Muscle layer of colon (tissue), 2 donors: Measurements from ENCODE around the gene PRMT1.

ENCODE experiments used
- H3K27ac ChIP-seq: one replicate; pipeline ENCODE4 v1.7.0; 2013; ENCODE audit warnings: low read depth, mild to moderate bottlenecking, low read length, moderate library complexity
- H3K27me3 ChIP-seq, 2 donors: one replicate each; pipeline ENCODE4 v1.7.0; 2013; ENCODE audit warnings: low read length in 2 of 2, mild to moderate bottlenecking in 2 of 2; ENCODE audit not compliant: insufficient read depth in 2 of 2, control insufficient read depth in 1 of 2
- H3K36me3 ChIP-seq: one replicate; pipeline ENCODE4 v1.7.0; 2013; ENCODE audit warnings: mild to moderate bottlenecking, low read length; ENCODE audit not compliant: insufficient read depth
- H3K4me1 ChIP-seq: one replicate; pipeline ENCODE4 v1.7.0; 2013; ENCODE audit warnings: mild to moderate bottlenecking, low read length; ENCODE audit not compliant: insufficient read depth
- H3K4me3 ChIP-seq, 2 donors: one replicate each; pipeline ENCODE4 v1.7.0; 2013; ENCODE audit warnings: low read length in 2 of 2, low read depth in 1 of 2, mild to moderate bottlenecking in 1 of 2, moderate library complexity in 1 of 2
- H3K9ac ChIP-seq: one replicate; pipeline ENCODE4 v1.7.0; 2013; ENCODE audit warnings: low read length
- H3K9me3 ChIP-seq: one replicate; pipeline ENCODE4 v1.7.0; 2013; ENCODE audit warnings: mild to moderate bottlenecking, low read length
- donor health status: abdominal sarcoma.
- donor health status: Adenocarcinoma of cecum.

Gene PRMT1

DNA sequence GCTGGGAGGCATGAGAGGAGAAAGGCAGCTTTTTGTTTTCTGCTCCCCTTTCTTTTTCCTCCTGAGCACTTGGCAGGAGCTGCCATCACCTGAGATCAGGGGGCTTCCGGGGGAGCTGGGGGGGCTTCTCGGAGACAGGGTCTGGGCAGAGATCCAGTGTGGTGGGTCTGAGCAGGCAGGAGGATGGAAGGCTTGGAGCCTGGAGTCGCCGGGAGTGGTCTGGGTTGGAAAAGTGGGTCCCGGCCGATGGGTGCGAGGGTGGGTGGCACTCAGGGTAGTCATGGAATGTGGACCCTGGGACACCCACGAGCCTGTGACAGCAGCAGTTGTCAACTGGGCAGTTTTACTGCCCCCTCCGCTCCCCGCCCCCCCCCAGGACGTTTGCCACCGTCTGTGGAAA is 10.1 kb downstream of the PRMT1 start:
- no peaks in the 10 kb centered on the region for H3K9me3 ChIP-seq
- no peak overlapping the region for H3K9ac ChIP-seq
- H3K36me3 ChIP-seq: peaks cover 46% of the 10 kb centered on the region
- no peak overlapping the region for H3K4me3 ChIP-seq
- H3K27me3 ChIP-seq: peaks cover 22 to 40% of the 10 kb centered on the region in 2 donors
- H3K27ac ChIP-seq: no peak overlapping the region
- peaks cover 20% of the 10 kb centered on the region for H3K4me1 ChIP-seq

DNA sequence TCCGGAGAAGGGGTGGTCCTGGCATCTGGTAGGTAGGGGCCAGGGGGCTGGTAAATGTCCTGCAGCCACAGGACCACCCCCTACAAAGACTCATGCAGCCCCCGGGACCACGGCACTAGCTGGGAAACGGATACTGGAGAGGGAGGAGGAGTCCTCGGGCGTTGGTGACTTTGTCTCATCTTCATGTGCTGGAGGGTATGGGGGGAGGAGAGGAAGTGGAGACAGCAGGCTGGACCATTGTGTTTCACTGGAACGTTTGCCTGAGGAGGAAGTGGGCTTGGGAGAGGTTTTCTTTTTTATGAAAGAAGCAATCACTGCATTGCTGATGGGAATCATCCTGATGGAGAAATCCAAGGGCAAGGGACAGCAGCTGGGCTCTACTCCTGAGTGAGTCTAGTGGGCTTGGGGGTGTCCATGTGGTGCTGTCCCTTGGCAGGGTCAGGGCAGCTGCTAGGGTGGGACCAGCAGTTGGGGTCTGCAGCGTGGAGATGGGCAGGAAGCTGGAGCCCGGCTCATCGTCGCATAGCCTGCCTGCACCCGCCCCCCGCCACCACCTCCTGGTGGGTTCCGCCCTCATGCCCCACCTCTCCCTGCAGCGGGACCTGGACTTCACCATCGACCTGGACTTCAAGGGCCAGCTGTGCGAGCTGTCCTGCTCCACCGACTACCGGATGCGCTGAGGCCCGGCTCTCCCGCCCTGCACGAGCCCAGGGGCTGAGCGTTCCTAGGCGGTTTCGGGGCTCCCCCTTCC is 10.7 kb downstream of the PRMT1 start:
- Histone ChIP-seq H3K27ac (no peak overlapping the region), H3K4me3 (no peak overlapping the region), H3K36me3 (peaks cover 40% of the 10 kb centered on the region), H3K27me3 (peaks cover 24 to 42% of the 10 kb centered on the region in 2 donors), H3K9ac (no peak overlapping the region), H3K9me3 (no peaks in the 10 kb centered on the region), H3K4me1 (peaks cover 20% of the 10 kb centered on the region)

DNA sequence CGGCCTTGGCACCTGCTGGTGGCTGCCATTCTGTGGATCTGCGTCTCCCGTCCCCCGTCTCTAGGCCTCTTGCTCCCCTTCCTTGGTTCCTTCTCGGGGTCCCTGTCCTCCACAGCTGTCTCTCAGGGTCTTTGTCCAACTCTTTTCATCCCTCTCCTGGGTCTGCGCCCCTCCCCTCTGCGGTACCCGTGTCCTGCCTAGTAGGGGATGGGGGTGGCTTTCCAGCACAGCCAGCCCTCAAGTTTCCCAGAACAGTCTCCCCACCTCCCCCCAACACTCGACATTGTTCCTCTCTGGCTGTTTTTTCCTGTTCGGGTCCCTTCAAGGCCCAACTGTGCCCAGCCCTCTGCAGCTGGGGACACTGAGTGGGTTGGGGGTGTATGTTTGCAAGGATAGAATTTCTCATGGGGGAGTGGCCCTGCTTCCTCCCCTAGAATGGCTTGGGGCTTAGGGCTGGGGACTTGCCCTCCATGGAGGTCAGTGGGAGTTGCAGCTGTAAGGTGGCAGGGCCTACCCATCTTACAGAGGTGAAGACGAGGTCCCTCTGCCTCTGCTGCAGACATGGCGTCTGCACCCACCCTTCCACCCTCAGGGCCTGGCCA is 11.6 kb downstream of the PRMT1 start:
- no peak overlapping the region for H3K27ac ChIP-seq
- H3K9ac ChIP-seq: no peak overlapping the region
- H3K4me3 ChIP-seq: no peak overlapping the region
- peaks cover 24 to 42% of the 10 kb centered on the region in 2 donors for H3K27me3 ChIP-seq
- peaks cover 34% of the 10 kb centered on the region for H3K36me3 ChIP-seq
- peaks cover 20% of the 10 kb centered on the region for H3K4me1 ChIP-seq
- no peaks in the 10 kb centered on the region for H3K9me3 ChIP-seq

DNA sequence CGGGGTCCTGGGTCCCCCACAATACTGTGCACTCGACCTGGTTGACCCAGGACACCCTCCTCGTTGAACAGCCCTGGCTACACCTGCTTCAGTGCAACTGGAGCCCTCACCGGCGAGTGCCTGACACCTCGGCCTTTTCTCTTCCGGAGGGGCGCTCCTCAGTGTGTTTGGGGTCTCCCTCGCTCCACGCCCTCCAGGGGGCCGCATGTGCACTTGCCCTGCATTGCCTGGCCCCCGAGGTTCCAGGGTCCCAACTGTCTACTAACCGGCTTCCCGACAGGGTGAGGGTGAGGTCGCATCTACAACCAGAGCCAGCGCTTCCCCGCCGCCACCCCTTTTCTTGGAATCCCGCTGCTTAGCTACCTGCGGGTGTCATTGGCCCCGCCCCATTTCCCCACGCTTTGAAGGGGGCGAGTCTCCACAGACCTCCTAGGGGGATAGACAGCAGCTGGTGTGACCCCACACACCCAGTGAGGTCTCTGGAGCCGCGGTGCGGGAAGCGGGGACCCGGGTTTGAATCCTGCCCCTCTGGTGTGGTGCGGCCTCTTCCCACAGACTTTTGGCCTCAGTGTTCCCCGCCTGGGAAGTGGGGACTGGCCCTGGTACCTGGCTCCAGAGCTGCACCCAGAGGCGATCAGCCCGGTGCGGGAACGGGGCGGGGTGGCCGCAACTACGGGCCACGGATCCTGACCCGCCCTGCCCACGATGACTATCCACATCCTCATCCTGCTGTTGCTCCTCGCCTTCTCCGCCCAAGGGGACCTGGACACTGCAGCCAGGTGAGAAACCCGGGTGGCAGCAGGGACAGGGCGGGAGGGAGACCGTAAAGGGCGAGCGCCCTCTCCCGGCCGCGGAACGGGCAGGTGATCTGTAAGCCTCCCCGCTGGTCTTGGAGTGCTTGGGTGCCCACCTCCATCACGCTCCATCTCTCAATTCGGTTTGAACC is 12.3 kb downstream of the PRMT1 start, which contains the start of gene ADM5:
ADM5 (plus strand) TSS at position 462 of the 946 bp plus-strand sequence; CDS start at position 706, 244 bp downstream.
- no peak within 1 kb of the TSS for H3K9ac ChIP-seq
- H3K4me3 ChIP-seq: peak within 1 kb of the TSS; percentile 27 to 68
- H3K27me3 ChIP-seq: peaks cover 24 to 42% of the 10 kb centered on the region in 2 donors
- H3K36me3 ChIP-seq: peaks cover 26% of the 10 kb centered on the region
- H3K9me3 ChIP-seq: no peaks in the 10 kb centered on the region
- no peak within 1 kb of the TSS for H3K27ac ChIP-seq
- peaks cover 20% of the 10 kb centered on the region for H3K4me1 ChIP-seq

DNA sequence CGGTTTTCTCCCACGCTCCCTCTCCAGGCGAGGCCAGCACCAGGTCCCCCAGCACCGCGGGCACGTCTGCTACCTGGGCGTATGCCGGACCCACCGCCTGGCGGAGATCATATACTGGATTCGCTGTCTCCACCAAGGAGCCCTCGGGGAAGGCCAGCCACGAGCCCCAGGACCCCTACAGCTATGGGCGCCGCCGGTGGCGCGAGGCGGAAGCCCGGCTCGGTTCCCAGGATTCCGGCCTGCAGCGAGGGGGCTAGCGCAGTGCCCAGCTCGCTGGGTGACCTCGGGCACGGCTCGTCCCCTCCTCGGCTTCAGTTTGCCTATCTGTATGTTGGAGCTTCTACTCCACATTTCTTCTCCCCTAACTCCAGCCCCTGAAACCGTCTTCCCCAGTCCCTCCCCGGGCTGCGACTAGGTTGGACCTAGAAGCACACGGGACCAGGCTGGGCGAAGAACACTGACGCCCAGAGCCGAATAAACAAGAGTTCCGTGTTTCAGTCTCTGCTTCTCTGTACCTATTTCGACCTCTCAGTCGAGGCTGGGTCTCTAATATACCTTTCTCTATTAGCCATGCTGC is 13.1 kb downstream of the PRMT1 start:
- Histone ChIP-seq H3K27ac (no peak overlapping the region), H3K27me3 (peaks cover 24 to 42% of the 10 kb centered on the region in 2 donors), H3K9me3 (no peaks in the 10 kb centered on the region), H3K4me1 (peaks cover 20% of the 10 kb centered on the region), H3K36me3 (peaks cover 18% of the 10 kb centered on the region), H3K9ac (no peak overlapping the region), H3K4me3 (peak overlapping the region; percentile 27 to 68)

DNA sequence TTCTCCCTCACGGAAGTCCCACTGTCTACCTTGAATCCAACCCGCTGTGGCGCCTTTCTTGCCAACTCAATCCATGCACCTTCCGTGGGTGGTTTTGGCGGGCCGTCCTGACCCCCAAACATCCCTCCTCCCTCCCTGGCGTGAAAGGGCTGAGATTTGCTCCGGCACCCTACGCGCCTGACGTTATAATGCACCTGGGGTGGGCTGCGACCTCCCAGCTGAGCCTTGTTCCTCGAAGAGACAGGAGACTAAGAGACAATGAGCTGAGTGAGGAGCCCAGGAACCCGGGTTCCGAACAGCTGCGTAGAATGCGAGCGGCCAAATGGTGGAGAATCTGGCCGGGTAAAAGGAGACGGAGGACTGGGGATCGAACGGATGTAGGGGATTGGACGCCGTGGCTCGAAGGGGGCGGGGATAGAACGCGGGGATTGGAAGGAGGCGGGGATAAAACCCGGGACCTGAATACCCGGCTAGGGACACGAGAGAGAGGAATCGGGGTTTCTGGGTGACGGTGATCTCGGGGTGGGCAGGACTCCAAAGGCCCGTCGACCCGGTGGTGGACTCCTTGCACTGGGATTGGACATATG is 13.7 kb downstream of the PRMT1 start, which contains the start of gene CPT1C:
CPT1C (plus strand) TSS at position 461 of the 587 bp plus-strand sequence. CDS start 1,137 bp downstream, outside the sequence.
- H3K27ac ChIP-seq: no peak within 1 kb of the TSS
- no peak within 1 kb of the TSS for H3K9ac ChIP-seq
- peaks cover 20% of the 10 kb centered on the region for H3K4me1 ChIP-seq
- no peaks in the 10 kb centered on the region for H3K9me3 ChIP-seq
- H3K27me3 ChIP-seq: peaks cover 24 to 39% of the 10 kb centered on the region in 2 donors
- peak within 1 kb of the TSS; percentile 27 to 68 for H3K4me3 ChIP-seq
- peaks cover 12% of the 10 kb centered on the region for H3K36me3 ChIP-seq

DNA sequence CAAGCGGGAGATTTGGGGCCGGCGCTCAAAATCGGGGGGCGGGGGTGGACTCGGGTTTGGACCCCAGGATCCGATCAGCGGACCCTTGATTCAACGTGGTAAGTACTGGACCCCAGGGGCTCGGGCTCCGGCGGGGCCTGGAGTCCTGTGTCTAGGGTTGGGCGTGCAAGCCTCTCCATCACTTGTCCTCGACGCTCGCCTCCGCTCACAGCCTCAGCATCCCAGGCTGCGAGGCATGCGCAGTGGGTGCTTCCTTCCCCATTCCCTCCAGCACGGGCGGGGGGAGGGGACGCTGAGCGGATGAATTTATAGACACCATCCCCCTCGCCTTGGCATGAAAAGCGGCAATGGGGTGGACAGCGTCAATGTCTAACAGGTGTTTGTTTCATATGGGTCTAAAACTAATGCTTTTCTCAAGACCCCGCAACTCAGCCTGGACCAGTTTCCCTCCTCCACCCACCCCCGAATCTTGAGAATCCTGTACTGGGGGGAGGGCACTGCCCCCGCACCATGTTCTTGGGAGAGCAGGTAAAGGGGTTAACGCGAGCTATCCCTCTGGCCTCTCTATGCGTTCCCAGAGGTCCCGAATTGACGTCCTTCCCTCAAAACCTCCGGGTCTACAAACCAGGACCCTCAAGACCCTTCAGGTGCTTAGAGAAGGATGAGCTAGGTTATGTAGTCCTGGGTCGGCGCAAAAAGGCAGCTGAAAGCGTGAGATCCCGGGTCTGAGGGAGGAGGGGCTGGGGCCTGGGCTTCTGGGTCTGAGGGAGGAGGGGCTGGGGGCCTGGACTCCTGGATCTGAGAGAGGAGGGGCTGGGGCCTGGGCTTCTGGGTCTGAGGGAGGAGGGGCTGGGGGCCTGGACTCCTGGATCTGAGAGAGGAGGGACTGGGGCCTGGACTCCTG is 14.4 kb downstream of the PRMT1 start:
- no peak overlapping the region for H3K27ac ChIP-seq

DNA sequence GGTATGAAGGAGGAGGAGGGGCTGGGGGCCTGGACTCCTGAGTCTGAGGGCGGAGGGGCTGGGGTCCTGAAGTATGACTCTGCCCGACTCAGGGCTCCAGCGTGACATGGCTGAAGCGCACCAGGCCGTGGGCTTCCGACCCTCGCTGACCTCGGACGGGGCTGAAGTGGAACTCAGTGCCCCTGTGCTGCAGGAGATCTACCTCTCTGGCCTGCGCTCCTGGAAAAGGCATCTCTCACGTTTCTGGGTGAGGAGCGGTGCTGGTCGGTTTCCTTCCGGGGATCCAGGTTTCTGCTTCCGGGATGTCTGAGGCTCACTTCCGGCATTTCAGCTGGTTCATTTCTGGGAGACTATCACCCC is 15.1 kb downstream of the PRMT1 start:
- Histone ChIP-seq H3K27me3 (peaks cover 24 to 39% of the 10 kb centered on the region in 2 donors), H3K4me1 (peaks cover 20% of the 10 kb centered on the region), H3K36me3 (peaks cover 6% of the 10 kb centered on the region), H3K9me3 (no peaks in the 10 kb centered on the region), H3K4me3 (no peak overlapping the region), H3K9ac (no peak overlapping the region), H3K27ac (no peak overlapping the region)

More for the DNA sequence above, 14.4 kb downstream of the PRMT1 start:
- H3K9me3 ChIP-seq: no peaks in the 10 kb centered on the region
- no peak overlapping the region for H3K9ac ChIP-seq
- peaks cover 20% of the 10 kb centered on the region for H3K4me1 ChIP-seq
- H3K4me3 ChIP-seq: peak overlapping the region in 1 of 2 donors; percentile 68
- H3K36me3 ChIP-seq: peaks cover 6% of the 10 kb centered on the region
- peaks cover 24 to 39% of the 10 kb centered on the region in 2 donors for H3K27me3 ChIP-seq

DNA sequence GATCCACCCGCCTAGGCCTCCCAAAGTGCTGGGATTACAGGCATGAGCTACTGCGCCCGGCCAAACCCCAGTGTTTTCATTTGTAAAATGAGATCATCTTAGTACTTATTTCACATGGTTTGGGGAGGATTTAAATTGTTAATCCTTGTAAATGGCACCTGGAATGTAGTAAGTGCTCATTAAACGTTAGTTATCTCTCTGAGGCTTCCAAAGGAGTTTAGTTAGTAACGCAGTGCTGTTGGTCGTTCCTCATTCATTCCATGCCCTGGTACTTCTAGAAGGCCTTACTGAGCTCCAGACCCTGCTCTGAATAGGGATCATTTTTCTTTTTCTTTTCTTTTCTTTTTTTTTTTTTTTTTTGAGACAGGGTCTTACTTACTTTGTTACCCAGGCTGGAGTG is 19.0 kb downstream of the PRMT1 start:
- peaks cover 12 to 16% of the 10 kb centered on the region in 2 donors for H3K27me3 ChIP-seq
- peaks cover 6% of the 10 kb centered on the region for H3K4me1 ChIP-seq
- H3K27ac ChIP-seq: no peak overlapping the region
- no peak overlapping the region for H3K4me3 ChIP-seq
- H3K9me3 ChIP-seq: no peaks in the 10 kb centered on the region
- no peak overlapping the region for H3K9ac ChIP-seq
- H3K36me3 ChIP-seq: no peaks in the 10 kb centered on the region

DNA sequence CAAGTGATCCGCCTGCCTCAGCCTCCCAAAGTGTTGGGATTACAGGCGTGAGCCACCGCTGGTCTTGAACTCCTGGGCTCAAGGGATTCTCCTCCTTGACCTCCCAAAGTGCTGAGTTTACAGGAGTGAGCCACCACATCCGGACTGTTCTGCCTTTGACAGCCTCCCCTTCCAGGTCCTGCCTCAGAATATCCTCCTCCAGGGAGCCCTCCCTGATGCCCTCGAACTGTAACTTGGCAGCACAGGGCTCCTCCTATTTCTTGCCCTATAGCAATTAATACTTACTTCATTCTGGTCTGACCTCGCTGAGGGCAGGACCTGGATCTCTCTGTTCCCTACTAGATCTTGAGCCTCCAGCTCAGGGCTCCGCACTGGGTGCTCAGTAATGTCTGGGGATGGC is 19.8 kb downstream of the PRMT1 start:
- Histone ChIP-seq H3K9me3 (no peaks in the 10 kb centered on the region), H3K4me1 (no peaks in the 10 kb centered on the region), H3K27ac (no peak overlapping the region), H3K9ac (no peak overlapping the region), H3K36me3 (no peaks in the 10 kb centered on the region), H3K4me3 (no peak overlapping the region), H3K27me3 (peaks cover 5 to 13% of the 10 kb centered on the region in 2 donors)
